SKM-1 (cell line): Measurements from ENCODE around the gene CACNA1H.
"Not testable (repeated sequence)": the region's sequence is repeated elsewhere in the genome, so short reads cannot be mapped to it uniquely, and the experiment has no call there.

Experiments used
- DNase-seq: peaks from one replicate; lab custom pipeline; 2025; ENCODE audit not compliant: unreplicated experiment; lab: John Stamatoyannopoulos, UW

CACNA1H gene

GRCh38 chr16:1263591-1264344 lies 110.9 kb downstream of the CACNA1H start:
- DNase-seq, result no peak

GRCh38 chr16:1264345-1265089 lies 111.6 kb downstream of the CACNA1H start:
- DNase-seq, result no peak

GRCh38 chr16:1265090-1265630 lies 112.3 kb downstream of the CACNA1H start:
- no peak for DNase-seq

- no peak for DNase-seq
These were observed 112.9 kb downstream of the CACNA1H start for GRCh38 chr16:1265826-1266225.

- DNase-seq, result not testable (repeated sequence)
These were observed 116.5 kb downstream of the CACNA1H start for GRCh38 chr16:1269418-1269817.

- DNase-seq, result no peak
These were observed 118.4 kb downstream of the CACNA1H start for GRCh38 chr16:1271380-1271723.
